ENCODE results near the gene LRMDA.

LRMDA gene

GRCh38 chr10:76202777-76203176 is 771.4 kb downstream of the LRMDA start:
- no peak for DNase-seq

- no peak for DNase-seq
Observed at GRCh38 chr10:76205361-76205760, 773.9 kb downstream of the LRMDA start.

- no peak for DNase-seq
Observed at GRCh38 chr10:76206797-76207352, 775.5 kb downstream of the LRMDA start.

- DNase-seq = no peak
Observed at GRCh38 chr10:76209135-76209534, 777.7 kb downstream of the LRMDA start.

GRCh38 chr10:76210211-76210610 is 778.8 kb downstream of the LRMDA start:
- DNase-seq = no peak

GRCh38 chr10:76211691-76212090 is 780.3 kb downstream of the LRMDA start:
- DNase-seq = no peak

DNA sequence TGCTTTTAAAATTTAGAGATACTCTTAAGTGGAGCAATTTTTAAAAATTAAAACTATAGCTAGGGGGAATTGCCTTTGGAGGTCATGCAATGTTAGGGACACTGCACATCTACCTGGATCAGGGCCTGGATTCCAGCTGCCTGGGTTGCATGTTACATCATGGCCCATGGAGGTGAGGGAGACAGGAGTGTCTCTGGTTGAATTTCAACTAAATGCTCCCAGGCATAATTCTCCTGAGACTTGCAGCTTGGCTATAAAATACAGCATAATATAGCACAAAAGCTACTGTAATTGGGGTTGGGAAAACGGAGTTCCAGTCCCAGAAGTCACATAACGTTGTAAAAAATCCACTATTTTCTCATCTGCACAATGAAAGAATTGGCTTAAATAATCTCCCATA is 782.5 kb downstream of the LRMDA start:
- no peak for DNase-seq

DNA sequence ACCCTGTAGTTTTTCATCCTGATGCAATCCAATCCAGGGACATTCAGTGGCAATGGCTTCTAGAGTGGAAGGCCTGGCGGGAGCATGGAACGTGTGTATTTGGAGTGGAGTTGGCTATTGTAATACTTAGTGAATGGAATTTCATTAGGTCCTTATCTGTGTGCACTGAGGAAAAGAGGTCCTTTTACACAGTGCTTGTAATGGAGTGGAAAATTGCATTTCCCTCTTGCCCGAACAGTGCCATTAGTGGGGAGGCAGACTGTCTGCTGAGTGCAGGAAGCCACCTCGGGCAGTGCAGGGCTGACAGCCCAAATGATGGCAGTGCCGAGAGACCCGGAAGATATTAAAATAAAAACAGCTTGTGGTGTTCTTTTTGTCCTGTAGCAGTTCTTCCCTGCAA is 786.6 kb downstream of the LRMDA start:
- no peak for DNase-seq

GRCh38 chr10:76229341-76229740 is 797.9 kb downstream of the LRMDA start:
- DNase-seq = no peak

DNA sequence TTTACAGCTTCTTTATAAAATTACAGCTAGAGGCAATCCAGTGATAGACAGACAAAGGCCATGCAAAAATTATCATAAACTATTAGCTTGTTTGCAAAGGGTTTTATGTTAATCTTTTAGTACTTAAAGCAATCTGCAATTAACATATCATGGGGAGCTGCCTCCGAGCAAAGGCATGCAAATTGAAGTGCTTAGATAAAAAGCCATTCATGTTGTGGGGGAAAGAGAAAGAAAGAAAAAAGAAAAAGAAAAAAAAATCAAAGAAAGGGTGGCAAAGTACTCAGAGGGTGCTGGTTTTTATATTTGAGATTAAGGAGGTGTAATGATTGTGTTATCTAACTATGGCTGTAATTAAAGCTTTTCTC is 799.5 kb downstream of the LRMDA start:
- no peak for DNase-seq

GRCh38 chr10:76231286-76231934 is 800.0 kb downstream of the LRMDA start:
- no peak for DNase-seq

GRCh38 chr10:76234499-76235226 is 803.2 kb downstream of the LRMDA start:
- DNase-seq = no peak

DNA sequence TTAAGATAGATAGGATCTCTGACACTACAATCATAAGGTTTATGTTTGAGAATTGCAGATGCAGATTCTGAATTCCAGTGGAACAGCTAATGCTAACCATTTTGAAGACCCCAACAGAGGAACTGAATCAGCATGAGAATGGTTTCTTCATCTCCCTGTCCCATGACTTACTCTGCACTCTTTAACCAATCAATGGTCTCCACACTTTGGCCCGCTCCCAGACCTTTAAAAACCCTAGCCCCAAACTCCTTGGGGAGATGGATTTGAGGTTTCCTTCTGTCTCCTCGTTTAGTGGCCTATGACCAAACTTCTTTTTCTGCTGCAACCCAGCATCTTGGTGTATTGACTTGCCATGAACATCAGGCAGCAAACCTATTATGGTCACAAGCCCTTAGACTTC is 804.9 kb downstream of the LRMDA start:
- DNase-seq = no peak

DNA sequence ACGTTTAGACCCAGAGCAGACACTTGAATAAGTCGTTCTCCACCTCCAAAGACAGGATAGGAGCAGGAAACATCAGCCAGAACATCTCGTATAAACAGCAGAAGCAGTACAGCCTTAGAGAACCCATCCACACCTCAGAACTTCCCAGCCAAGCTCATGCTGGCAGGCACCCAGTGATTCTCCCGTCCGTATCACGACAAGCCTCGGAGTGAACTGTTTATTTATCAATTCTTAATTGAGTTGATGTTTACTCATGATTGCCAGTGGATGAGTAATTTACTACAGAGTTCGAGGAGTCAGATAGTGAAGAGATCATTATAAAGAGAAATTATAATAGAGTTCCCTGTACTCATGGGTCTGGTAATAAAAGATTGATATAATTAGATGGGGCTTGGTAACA is 811.5 kb downstream of the LRMDA start:
- DNase-seq = peak; percentile 7

GRCh38 chr10:76244061-76244686 is 812.8 kb downstream of the LRMDA start:
- DNase-seq = no peak

DNA sequence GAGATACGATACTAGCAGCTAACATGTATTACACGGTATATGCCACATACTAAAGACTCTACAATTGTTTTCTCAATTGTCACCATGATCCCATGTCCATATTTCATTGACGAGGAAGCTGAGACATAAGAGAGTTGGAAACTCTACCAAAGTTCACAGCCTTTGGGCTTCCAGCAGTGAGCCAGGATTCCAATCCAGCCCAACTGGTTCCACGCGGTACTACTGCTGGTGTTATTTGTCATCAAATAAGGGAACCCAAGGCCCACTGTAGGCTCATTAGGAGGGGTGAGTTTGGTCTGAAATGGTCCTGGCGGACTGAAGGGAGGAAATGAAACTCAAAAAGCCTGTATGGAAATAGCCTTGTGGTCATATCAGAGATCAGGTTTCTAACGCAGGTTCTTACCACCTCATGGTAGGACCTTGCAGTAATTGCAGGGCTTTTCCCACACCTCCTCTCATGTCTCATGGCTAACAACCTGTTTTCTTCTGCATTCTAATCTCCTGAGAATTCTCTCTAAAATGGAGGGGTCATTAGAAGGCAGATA is 814.6 kb downstream of the LRMDA start:
- DNase-seq = no peak

DNA sequence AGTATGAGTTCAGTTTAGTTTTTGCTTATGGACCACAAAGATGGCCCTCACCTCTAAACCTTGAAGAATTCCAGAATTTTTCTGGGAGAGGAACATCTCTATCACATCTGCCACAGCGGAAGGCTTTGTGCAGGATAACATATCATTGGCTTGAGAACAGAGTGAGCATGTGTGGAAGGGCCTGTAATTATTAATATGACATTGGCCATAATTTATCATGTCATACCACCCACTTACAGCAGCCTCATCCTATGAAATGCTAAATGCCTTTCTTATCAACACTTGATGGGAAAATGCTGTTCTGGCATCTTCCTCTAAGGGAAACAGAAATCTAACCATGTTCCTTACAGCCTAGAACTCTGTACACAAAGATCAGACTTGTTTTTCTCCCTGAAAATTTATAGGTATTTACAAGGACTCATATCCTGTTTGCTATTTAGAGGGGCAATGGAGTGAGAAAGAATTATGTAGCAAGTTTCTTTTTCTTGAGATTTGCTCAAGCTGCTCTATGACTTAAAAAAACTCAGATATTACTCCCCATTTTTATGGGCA is 817.3 kb downstream of the LRMDA start:
- DNase-seq = no peak

- DNase-seq = no peak
Observed at GRCh38 chr10:76251841-76252671, 820.6 kb downstream of the LRMDA start.

- no peak for DNase-seq
Observed at GRCh38 chr10:76252733-76253132, 821.3 kb downstream of the LRMDA start.

GRCh38 chr10:76255241-76255640 is 823.8 kb downstream of the LRMDA start:
- DNase-seq = no peak

DNA sequence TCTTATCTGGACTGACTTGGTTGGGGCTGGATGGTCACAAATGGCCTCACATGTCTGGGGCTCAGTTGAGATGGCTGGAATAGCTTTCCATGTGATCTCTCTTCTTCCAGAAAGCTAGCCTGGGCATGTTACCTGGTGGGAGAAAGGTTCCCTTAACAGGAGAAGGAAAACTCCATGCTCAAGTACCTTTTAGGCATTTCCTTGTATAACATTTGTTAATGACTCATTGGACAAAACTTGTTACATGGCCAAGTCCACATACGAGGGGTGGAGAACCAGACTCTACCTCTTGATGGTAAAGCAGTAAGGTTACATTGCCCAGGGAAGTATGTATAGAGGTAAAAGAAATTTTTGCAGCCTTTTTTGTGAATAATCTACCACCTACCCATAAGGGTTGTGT is 826.4 kb downstream of the LRMDA start:
- DNase-seq = no peak

GRCh38 chr10:76265441-76266113 is 834.2 kb downstream of the LRMDA start:
- no peak for DNase-seq
